Measurements from ENCODE around the gene NPM1.

- TF ChIP-seq POLR2AphosphoS5 (IDR thresholded peaks at IDR 0.05): no peak
- TF ChIP-seq, protein P1, sequence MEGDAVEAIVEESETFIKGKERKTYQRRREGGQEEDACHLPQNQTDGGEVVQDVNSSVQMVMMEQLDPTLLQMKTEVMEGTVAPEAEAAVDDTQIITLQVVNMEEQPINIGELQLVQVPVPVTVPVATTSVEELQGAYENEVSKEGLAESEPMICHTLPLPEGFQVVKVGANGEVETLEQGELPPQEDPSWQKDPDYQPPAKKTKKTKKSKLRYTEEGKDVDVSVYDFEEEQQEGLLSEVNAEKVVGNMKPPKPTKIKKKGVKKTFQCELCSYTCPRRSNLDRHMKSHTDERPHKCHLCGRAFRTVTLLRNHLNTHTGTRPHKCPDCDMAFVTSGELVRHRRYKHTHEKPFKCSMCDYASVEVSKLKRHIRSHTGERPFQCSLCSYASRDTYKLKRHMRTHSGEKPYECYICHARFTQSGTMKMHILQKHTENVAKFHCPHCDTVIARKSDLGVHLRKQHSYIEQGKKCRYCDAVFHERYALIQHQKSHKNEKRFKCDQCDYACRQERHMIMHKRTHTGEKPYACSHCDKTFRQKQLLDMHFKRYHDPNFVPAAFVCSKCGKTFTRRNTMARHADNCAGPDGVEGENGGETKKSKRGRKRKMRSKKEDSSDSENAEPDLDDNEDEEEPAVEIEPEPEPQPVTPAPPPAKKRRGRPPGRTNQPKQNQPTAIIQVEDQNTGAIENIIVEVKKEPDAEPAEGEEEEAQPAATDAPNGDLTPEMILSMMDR (IDR thresholded peaks at IDR 0.05): no peak
- no peak for TF ChIP-seq EP300 (IDR thresholded peaks at IDR 0.05)
- TF ChIP-seq POLR2A (IDR thresholded peaks at IDR 0.05): no peak
Observed at GRCh38 chr5:171424726-171425125, 37.1 kb downstream of the NPM1 start.
